HepG2 (cell line): ENCODE results near the gene HDHD3. TPM values are rescaled to one million over a fixed set of nuclear protein-coding genes. Genes with fewer than 3 reads are reported as not detected.

ENCODE experiments used
- ATRX ChIP-seq: sonication (generic); formaldehyde crosslinking; IDR thresholded peaks from 2 replicates; pipeline ENCODE4 v1.4.0; 2020; ENCODE audit warnings: missing genetic modification reagents, borderline replicate concordance
- CENPBD1 ChIP-seq: sonication (generic); formaldehyde crosslinking; IDR thresholded peaks from 2 replicates; pipeline ENCODE4 v1.8.0; 2022; ENCODE audit warnings: missing genetic modification reagents, low read depth, mild to moderate bottlenecking, borderline replicate concordance
- ETV5 ChIP-seq: IDR thresholded peaks from 2 replicates; pipeline ENCODE4 v1.6.1; 2018; ENCODE audit warnings: missing biosample characterization, missing genetic modification reagents, inconsistent platforms, borderline replicate concordance
- KDM3A ChIP-seq: IDR thresholded peaks from 2 replicates; pipeline ENCODE4 v1.6.1; 2018; ENCODE audit warnings: low read depth, missing compliant biosample characterization
- MTERF4 ChIP-seq: sonication (generic); formaldehyde crosslinking; IDR thresholded peaks from 2 replicates; pipeline ENCODE4 v1.8.0; 2023; ENCODE audit warnings: mild to moderate bottlenecking, missing genetic modification reagents
- NBN ChIP-seq: fragments of 450-650 bp; conservative IDR thresholded peaks from 2 replicates; pipeline ENCODE4 v1.6.1; 2017
- RNF2 ChIP-seq: fragments of 450-650 bp; conservative IDR thresholded peaks from 2 replicates; pipeline ENCODE4 v1.6.1; 2016; ENCODE audit warnings: low read depth
- SRSF1 ChIP-seq: fragments of 200-400 bp; formaldehyde crosslinking; optimal IDR thresholded peaks from 2 replicates; pipeline ENCODE3; 2017; ENCODE audit warnings: mild to moderate bottlenecking, low read depth, low read length, moderate library complexity
- TFDP1 ChIP-seq: IDR thresholded peaks from 2 replicates; pipeline ENCODE4 v1.6.1; 2016; ENCODE audit warnings: missing compliant biosample characterization, missing genetic modification reagents, borderline replicate concordance
- ZNF207 ChIP-seq: fragments of 450-650 bp; IDR thresholded peaks from 2 replicates; pipeline ENCODE4 v1.6.1; 2016; ENCODE audit warnings: antibody characterized with exemption, borderline replicate concordance
- ZNF331 ChIP-seq: sonication (generic); formaldehyde crosslinking; IDR thresholded peaks from 2 replicates; pipeline ENCODE4 v1.4.0; 2020; ENCODE audit warnings: missing genetic modification reagents
- ZNF407 ChIP-seq: sonication (generic); formaldehyde crosslinking; IDR thresholded peaks from one replicate; pipeline ENCODE4 v1.5.1; 2020; ENCODE audit warnings: mild to moderate bottlenecking, missing genetic modification reagents; ENCODE audit errors: not compliant biosample characterization
- ZNF639 ChIP-seq: conservative IDR thresholded peaks from 2 replicates; pipeline ENCODE4 v1.6.1; 2018; ENCODE audit warnings: missing genetic modification reagents
- ZNF713 ChIP-seq: sonication (generic); formaldehyde crosslinking; IDR thresholded peaks from 2 replicates; pipeline ENCODE4 v1.4.0; 2020; ENCODE audit warnings: mild to moderate bottlenecking, missing genetic modification reagents
- ZNF792 ChIP-seq: IDR thresholded peaks from 2 replicates; pipeline ENCODE4 v1.6.1; 2016
- polyA plus RNA-seq, 8 experiments: library from polyadenylated mRNA; depleted of rRNA in 3 of 8; stranded (reverse) in 7 of 8; unstranded in 1 of 8; fragments of >200 nt; fragmentation: Illumina TruSeq in 4 of 8; extraction: Trizol in 4 of 8; gene quantifications; 2 replicates each; pipeline versions ENCODE4 v1.2.1 to v1.2.3, GENCODE V29; 2011 to 2016; ENCODE audit warnings: low read depth in 4 of 8, missing spikeins in 1 of 8, mixed read lengths in 1 of 8; ENCODE audit not compliant: insufficient read depth in 1 of 8
- total RNA-seq, 5 experiments: library from RNA; depleted of rRNA; stranded (reverse); fragments of >200 nt; fragmentation: Illumina TruSeq; extraction: Trizol; gene quantifications; 2 replicates each; pipeline ENCODE4 v1.2.3, GENCODE V29; 2016; ENCODE audit warnings: low read depth in 1 of 5

HDHD3 gene
- total and polyA plus RNA-seq, 2 of the 13 experiments (the other 11 are each of a cell fraction or from before 2014, with no cell fraction given): 23.1 to 38.5 TPM

DNA sequence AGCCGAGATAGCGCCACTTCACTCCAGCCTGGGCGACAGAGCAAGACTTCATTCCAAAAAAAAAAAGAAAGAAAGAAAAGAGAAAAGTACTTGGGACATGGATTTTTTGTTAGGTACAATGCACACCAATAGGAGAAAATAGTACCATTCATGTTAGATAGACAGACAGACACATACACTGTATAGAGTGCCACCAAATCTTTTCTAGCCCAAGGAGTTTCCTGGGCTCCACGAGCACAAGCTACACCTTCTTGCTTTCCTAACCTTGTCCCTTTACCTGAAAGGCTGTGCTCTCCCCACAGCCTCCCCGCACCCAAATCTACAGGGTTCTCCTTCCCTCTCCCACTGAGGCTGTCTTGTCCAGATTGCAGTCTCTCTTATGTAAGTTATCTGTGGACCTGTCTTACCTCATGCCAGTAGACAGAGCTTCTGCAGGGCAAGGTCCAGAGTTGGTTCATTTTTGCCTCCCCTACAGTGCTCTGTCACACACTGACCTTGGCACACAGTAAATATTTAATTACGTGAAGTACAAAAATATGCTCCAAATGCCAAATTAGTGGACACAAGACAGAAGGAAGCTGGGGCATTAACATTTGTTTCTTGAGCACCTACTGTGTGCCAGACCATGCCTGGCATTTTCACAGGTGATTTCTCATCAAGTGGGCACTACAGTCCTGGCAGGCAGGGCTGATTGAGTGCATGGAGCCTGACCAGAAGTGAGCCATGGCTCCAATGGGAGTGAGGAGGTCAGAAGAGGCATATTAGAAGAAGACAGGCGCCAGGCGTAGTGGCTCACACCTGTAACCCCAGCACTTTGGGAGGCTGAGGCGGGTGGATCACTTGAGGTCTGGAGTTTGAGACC is 18.4 kb upstream of the HDHD3 start (continued):
- TF ChIP-seq ZNF207: no peak
- TF ChIP-seq ZNF792: peak; percentile 47; the same call in 1 of the 2 replicates
- TF ChIP-seq ZNF331 (CRISPR knock-in tag): peak; percentile 49; the same call in 1 of the 2 replicates
- TF ChIP-seq TFDP1 (CRISPR knock-in tag): no peak
- peak; percentile 58; the same call in 1 of the 2 replicates for TF ChIP-seq ETV5 (CRISPR knock-in tag)
- TF ChIP-seq KDM3A (CRISPR knock-in tag): no peak; the same call in none of the 2 replicates
- no peak for TF ChIP-seq ZNF713 (CRISPR knock-in tag)
- TF ChIP-seq ZNF407 (CRISPR knock-in tag): no peak
- TF ChIP-seq ZNF639 (CRISPR knock-in tag): 0 out of 2 replicates have a peak, but pooled peaks have one; percentile 40
- TF ChIP-seq CENPBD1 (CRISPR knock-in tag): no peak
- TF ChIP-seq RNF2: no peak
- TF ChIP-seq ATRX (CRISPR knock-in tag): no peak
- TF ChIP-seq SRSF1: no peak
- no peak for TF ChIP-seq NBN
- TF ChIP-seq MTERF4 (CRISPR knock-in tag): 0 out of 2 replicates have a peak, but pooled peaks have one; percentile 30
